Left hindlimb (tissue), 1 donor: ENCODE data around the gene CSNK2B.

Experiments
- DNase-seq: peaks from one replicate; pipeline ENCODE4 v3.0.0-alpha.2; 2018

The CSNK2B gene

DNA sequence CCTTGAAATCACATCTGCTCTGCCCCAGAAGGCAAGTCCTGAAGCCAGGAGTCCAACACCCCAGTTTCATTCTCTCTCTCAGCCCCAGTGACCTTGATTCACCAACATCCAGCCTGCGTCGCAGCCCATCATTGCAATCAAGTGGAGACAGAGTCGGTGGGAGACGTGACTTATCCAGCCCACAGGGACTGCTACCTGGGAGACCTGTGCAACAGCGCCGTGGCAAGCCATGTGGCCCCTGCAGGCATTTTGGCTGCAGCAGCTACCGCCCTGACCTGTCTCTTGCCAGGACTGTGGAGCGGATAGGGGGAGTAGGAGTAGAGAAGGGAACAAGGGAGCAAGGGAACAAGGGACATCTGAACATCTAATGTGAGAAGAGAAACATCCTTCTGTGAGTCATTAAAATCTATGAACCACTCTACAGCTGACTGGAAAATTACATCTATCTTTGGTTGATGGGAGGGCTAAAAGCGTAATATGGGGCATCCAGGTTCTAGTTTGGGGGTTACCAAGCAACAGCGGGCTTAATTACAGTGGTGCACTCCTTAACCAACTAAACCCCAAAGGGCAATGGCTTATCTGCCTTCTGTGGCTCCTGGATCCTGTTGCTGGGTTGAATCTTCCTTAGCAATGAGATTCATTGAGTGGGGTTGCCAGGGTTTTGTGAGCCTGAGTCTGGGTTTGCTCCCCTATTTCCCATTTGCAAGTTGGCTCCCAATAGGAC lies 51.8 kb downstream of the CSNK2B start:
- no peak for DNase-seq

GRCh38 chr6:31718265-31718664 lies 52.4 kb downstream of the CSNK2B start:
- DNase-seq, result no peak

GRCh38 chr6:31719001-31719400 lies 53.1 kb downstream of the CSNK2B start:
- no peak for DNase-seq
